ENCODE data around the gene BCAR1. TPM values are rescaled to one million over a fixed set of nuclear protein-coding genes. Genes with fewer than 3 reads are reported as not detected.
"Not testable (repeated sequence)": the region's sequence is repeated elsewhere in the genome, so short reads cannot be mapped to it uniquely, and the experiment has no call there.

The BCAR1 gene
- total RNA-seq, 2 donors from 2014 or later = 46.5 to 65.9 TPM

DNA sequence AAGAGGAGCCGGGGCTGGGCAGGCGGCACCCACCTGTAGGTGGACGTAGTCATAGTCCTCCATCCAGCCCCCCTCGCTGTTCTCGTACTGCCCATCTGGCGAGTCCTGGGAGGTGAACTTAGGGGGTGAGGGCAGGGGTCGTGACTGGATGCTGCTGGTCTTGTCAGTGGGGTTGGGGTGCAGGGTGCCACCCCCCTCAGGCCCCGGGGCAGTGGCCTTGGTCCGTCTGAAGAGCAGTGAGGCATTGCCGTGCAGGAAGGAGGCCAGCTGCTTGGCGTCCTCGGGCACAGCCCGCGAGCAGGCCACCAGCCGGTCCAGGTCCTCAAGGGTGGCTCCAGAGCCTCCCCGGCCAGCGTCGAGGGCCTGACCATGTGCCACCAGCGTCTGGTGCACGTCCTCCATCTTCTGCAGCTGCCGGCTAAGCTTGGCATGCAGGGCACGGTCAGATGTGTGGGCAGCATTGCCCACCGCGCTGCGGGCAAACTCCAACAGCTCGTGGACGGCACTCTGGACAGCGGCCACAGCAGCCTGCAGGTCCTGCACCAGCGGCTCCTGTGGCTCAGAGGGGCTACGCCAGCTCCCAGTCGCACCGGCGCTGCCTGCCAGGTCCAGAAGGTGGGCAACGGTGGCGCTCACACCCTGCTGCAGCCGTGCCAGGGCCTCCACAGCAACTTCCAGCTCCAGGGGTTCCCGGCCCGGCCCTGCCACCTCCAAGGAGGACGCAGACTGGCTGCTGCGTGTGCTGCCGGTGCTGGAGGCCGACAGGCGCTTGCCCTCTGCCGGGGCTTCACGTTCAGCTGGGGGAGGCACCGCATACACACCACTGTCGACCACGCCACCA lies 16.3 kb downstream of the BCAR1 start:
- intact Hi-C loops (cut with DNase I) = loop anchor here (1.0 to 5.0 kb wide), 2 partner anchors 150 to 152 kb away; no protein-coding TSS in a partner anchor
- DNase-seq = no peak
- no peak for ATAC-seq

DNA sequence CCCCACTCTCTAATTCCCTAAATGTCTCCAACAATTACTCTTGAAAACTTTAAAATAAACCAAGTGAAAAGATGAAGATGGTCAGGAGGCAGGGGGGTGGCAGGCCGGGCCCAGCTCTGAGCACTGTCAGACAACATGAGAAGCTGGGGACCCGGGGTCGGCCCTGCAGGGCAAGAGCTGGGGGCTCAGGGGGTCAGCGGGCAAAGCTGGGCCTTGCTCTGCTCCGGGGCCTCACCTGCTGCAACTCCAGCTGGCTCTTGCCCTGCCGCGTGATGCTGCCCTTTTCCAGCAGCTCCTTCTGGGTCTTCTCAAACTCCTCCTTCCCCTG lies 17.8 kb downstream of the BCAR1 start:
- ATAC-seq = no peak
- intact Hi-C loops (cut with DNase I) = loop anchor here in 1 of 2 donors (5.0 kb wide), 1 partner anchor 154 kb away; no protein-coding TSS in a partner anchor
- DNase-seq = no peak

DNA sequence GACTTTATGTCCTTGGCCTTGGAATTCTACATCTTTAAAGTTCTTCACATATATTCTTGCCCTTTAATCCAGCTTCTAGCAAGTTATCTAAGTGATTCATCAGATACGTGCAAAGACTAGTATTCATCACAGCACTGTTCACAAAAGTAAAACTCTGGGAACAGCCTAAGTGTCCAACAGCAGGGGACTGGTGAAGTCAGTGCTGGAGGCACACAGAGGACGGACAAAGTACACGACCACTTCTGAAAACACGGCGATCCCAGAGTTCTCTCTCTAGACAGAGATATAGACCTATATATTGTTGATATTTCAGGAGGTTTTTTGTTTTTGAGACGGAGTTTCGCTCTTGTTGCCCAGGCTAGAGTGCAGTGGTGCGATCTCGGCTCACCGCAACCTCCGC lies 19.9 kb downstream of the BCAR1 start:
- intact Hi-C loops (cut with DNase I) = loop anchor here in 1 of 2 donors (5.0 kb wide), 1 partner anchor 156 kb away; no protein-coding TSS in a partner anchor
- no peak for DNase-seq
- ATAC-seq = no peak

DNA sequence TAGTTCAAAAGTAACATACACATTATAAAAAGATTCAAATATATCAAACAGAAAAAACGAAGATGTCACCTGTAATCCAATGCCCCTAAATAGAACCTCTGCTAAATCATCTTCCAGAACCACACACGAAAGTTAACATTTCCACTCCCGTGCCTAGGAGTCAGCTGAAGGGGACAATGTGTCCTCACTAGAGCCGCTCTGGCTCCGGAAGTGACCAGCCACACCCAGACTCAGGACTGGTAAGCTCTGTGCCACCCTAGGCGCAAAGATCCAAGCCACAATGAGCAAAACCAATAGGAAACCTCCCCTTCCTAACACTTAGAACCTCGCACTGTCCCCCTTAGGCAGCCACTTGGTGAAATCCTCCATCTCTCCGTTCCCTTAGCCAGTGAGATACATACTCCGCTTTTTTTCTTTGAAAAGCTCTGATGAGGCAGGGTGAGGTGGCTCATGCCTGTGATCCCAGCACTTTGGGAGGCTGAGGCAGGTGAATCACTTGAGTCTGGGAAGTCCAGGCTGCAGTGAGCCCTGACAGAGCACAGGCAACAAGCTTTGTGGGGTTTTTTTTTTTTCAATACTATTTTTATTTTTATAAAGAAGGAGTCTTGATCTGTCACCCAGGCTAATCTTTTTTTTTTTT lies 20.8 kb downstream of the BCAR1 start:
- intact Hi-C loops (cut with DNase I) = loop anchor here in 1 of 2 donors (5.0 kb wide), 1 partner anchor 157 kb away; no protein-coding TSS in a partner anchor
- ATAC-seq (peak in 1 of 2 donors; percentile 5), DNase-seq (peak; percentile 45)

DNA sequence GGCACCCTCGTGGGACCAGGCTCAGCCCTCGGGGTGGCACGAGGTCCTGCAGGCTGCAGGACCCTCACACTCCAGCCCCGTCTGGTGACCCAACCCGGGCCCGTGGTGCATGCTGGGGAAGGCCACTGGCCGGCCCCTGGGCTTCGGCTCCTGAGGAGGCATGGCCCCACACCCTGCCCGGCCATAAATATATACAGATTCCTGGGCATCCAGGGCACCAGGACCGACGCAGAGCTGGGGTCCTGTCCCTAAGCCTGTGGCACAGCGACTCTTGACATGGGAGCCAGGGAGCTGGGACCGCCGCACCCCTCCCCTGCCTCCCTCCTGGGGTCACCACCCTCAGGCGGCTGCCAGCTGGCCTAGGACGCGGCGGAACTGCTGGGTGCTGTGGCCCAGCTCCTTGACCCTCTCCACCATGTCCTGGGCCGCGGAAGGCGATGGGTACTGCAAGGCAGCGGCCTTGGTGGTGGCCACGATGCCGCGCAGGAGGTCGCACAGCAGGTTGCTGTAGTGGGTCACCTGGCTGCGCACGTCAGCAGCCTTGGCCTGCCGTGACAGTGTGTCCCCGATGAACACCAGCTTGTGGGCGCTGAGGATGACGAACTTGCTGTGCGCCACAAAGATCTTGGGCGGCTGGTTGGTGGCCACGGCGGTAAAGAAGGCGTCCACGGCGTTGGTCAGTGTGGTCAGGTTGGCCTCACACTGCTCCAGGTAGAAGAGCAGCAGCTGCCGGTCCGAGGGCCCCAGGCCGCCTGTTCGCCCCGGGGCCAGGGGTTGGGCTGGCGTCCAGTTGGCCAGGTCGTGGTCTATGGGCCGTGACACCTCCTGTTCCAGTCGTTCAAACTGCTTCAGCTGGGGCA lies 22.0 kb downstream of the BCAR1 start:
- DNase-seq (peak; percentile 22), ATAC-seq (no peak)
- intact Hi-C loops (cut with DNase I) = loop anchor here in 1 of 2 donors (5.0 kb wide), 1 partner anchor 158 kb away; no protein-coding TSS in a partner anchor

DNA sequence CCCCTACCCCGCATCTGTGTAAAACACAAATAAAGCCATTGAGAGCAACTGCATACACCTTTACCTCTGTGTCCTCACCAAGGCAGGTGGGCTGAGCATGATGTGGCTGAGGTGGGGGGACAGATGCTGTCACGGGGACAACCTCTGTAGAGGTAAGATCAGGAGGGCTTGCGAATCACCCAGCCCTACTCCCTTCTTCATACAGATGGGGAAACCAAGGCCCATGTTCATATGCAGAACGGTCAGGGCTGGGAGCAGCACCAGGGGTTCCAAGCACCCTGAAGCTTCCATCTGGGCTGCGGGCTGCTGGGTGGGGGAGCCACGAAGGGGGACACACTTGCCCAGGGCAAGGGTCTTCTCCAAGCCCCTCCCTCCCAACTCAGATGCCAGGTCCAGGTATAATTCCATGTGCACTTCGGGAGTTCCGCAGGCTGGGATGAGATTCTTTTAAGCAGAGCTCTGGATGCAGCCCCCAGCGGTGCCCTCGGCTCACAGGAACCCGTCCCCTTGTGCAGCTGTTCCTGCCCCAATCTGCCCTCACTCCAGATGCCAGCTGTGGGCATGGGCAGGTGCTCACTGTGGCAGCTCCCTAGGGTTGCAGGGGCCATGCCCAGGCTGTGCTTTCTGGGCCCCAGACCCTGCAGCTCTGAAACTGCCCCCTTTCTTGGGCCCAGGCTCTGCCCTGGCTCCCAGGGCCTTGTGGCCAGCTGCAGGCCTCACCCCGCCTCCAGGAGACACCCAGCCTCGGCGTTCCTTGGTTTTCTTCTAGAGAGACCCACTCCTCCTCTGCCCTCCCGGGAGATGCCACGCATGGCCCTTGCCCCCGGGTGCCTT lies 23.1 kb downstream of the BCAR1 start:
- no peak for DNase-seq
- no peak for ATAC-seq

DNA sequence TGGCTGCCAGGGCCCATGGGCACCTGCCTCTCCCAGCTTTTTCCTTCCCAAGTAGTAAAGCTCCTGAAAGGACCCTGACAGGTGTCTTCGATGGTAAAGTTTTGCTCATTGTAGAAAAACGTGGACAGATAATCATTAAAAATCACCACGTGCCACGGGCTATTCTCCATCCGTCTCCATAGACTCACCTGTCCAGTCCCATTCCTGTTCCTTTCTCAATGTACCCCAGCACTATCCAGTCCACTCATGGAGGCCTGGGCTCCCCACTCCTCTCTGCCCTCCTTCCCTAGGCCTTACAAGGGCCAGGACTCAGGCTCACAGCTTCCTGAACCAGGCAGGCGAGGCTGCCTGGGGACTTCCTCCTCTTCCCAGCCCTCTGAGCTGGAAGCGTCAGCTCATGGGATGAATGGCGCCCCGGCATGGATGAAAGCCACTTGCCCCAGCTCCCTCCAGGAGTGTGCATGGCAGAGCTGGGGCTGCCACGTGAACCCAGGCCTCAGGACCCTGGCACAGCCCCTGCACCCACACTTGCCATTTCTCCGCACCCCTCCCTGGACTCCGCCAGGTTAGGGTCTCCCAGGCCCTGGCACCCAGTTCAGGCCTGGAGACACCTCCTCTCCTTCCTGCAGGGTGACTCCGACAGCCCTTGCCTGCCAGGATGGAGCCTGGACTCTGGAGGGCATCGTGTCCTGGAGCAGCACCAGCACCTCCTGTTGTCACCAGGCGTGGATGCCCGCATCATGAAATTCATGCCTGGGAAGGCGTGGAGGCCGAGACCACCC lies 23.9 kb downstream of the BCAR1 start:
- DNase-seq (peak; percentile 21), ATAC-seq (no peak)
- intact Hi-C loops (cut with DNase I) = no loop called here

More for the DNA sequence above, 23.1 kb downstream of the BCAR1 start:
- intact Hi-C loops (cut with DNase I) = no loop called here

DNA sequence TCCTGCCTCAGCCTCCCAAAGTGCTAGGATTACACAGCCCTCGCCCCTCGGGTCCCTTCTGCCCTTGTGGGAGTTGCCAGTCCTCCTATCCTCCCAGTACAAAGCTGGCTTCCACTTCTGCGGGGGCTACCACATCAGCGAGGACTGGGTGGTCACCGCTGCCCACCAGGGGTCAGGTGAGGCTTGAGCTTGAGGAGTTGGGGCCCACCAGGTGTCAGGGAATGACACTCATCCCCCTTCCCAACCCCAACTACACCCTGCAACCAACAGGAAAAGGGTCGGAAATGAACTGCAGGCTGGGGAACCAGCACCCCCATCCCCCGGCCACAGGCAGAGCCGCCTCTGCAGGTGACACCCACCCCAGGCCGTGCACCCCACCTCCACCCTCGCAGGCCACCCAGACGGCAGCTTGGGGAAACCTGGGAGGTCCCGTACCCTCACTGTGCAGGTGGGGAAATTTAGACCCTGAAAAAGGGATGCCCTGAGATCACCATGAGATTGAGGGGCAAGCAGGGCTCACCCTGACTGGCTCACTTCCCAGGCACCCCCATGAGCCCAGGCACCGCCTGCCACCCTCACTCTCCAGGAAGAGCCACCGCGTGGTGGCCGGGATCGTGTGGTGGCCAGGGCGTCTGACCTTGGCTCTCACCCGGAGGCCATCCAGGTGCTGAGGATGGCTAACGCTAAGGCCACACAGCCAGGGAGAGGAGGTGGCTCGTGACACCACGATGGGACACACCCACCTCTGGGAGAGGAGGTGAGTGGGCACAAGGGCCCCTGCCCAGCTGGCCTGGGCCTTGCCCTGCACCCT lies 24.7 kb downstream of the BCAR1 start:
- DNase-seq (peak; percentile 23), ATAC-seq (no peak)
- intact Hi-C loops (cut with DNase I) = no loop called here

DNA sequence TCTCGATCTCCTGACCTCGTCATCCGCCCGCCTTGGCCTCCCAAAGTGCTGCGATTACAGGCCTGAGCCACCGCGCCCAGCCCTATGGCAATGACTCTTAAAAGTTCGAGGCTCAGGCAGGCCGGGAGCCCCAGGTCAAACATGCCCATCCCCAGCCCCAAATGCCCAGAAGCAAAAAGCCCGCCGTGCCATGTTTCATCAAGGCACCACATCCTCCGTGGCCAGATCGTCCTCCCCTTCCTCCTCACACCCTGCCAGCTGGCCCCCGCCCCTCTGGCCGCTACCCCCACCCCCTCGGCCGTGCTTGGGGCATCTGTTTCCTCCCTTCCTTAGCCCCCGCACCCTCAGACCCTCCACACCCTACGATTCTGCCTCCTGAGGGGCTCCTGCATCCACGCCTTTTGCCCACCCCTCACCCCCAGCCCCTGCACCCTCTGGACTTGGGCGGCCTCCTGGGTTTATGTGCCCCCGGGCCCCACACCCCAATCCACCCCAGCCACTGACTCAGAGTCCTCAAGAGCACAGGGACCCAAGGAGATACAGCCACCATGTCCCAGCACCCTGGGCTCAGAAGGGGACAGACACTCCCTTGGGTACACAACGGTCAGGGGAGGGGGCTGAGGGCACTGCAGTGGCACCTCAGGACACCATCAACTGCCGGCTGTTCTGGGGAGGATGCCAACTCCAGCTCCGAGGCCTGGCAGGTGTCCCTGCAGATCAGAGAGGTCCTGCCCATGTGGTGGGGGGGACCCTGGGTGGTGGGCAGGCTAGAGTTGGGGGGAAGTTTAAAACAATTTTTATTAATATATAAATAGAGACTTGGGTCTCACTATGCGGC lies 25.5 kb downstream of the BCAR1 start:
- DNase-seq (no peak), ATAC-seq (peak in 1 of 2 donors; percentile 1)
- intact Hi-C loops (cut with DNase I) = loop anchor here in 1 of 2 donors (2.0 kb wide), 1 partner anchor 19 kb away; the partner anchor contains the start of gene CTRB2

DNA sequence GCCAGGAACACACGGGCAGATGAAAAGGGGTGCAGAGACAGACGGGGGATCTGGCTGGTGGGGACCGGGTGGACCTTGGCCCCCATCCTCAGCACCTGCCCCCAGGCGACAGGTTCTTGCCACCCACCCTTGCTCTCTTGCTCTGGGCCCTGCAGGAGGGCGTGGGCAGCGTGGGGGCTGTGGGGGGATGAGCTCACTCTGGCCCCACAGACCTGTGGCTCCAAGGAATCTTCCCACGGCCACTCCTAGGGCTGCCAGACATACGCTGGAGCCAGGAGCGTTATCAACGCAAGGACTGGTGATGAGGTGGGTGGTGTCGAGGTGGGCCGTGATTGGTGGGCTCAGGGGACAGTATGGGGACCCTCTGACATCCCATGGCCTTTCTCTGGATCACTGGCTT lies 26.3 kb downstream of the BCAR1 start:
- ATAC-seq (peak; percentile 10 to 13), DNase-seq (no peak)
- intact Hi-C loops (cut with DNase I) = loop anchor here in 1 of 2 donors (2.0 kb wide), 1 partner anchor 18 kb away; the partner anchor contains the start of gene CTRB2

DNA sequence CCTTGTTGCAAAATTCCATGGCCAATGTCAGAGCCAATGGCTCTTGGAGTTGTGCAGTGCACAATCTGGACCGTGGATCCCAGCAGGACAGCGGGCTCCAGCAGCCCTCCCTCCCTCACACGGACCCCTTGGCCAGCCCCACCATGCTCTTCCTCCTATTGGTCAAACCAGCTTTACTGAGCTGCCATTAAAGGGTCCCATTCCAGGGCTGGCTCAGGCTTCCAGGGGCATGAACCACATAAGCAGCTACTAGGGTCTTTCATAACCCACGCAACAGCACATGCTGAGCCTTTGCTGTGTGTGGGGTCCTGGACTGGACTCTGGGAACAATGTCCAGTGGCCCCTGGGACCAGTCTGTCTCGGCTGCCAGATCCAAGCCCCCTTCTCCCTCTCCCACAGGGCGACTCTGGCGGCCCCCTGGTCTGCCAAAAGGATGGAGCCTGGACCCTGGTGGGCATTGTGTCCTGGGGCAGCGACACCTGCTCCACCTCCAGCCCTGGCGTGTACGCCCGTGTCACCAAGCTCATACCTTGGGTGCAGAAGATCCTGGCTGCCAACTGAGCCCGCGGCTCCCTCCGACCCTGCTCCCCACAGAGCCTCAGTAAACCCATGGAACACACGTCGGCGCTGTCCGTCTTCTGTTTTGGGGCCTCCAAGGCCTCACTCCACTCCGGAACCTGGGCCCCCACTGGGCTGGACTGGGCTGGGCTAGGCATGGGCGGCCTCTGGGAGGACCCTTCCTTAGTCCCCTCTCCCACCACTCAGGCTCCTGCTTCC lies 26.9 kb downstream of the BCAR1 start:
- intact Hi-C loops (cut with DNase I) = loop anchor here in 1 of 2 donors (2.0 kb wide), 1 partner anchor 18 kb away; the partner anchor contains the start of gene CTRB2
- ATAC-seq (peak; percentile 10 to 14), DNase-seq (no peak)

DNA sequence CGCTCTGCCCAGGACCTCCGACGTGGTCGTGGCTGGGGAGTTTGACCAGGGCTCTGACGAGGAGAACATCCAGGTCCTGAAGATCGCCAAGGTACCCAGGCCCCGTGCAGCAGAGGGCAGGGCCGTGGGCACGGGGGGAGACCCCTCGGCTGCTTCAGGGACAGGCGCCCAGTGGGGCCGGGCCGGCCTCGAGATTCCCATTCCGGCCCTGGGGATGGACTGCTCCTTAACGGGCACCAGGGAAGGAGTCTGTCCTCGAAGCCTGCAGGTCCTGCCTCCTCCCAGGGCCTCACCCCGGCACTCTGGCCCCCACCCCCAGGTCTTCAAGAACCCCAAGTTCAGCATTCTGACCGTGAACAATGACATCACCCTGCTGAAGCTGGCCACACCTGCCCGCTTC lies 28.3 kb downstream of the BCAR1 start:
- ATAC-seq; intact Hi-C loops (cut with DNase I); DNase-seq: not testable (repeated sequence)

DNA sequence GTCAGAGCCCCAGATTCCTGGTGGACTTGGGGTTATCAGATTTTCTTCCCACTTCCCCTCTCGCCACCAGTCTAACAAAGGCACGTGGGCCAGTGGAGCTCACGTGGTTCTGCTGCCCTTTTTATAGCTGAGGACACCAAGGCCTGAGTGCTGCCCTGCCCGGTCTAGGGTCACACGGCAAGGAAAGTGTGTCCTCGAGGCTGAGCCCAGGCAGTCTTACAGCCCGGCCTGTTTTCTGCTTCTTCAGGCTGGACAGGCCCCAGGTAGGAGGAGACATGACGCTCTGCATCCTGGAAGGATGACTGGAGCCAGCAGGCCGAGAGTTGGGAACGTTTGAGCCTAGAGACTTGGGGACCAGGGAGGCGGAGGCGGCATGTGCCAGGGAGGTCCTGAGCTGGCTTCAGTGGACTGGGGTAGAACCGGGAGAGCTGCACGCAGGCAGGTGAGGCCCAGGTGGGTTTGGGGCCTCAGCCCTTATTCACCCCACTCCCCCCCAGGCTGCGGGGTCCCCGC lies 29.1 kb downstream of the BCAR1 start:
- intact Hi-C loops (cut with DNase I) = no loop called here

DNA sequence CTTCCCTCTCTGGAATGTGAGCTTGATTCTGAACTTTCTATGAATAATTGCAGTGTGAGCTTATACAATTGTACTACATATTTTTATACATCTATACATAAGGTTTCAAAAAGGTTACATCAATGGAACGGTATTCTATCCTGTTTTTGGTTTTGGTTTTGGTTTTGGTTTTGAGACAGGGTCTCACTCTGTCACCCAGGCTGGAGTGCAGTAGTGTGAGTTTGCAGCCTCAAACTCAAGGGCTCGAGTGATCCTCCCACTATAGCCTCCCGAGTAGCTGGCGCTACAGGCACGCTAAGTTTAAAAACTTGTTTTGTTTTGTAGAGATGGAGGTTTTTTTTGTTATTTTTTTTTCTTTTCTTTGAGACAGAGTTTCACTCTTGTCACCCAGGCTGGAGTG lies 31.6 kb downstream of the BCAR1 start:
- DNase-seq (no peak), ATAC-seq (no peak)
- intact Hi-C loops (cut with DNase I) = no loop called here

More for the DNA sequence above, 29.1 kb downstream of the BCAR1 start:
- no peak for ATAC-seq
- DNase-seq = no peak

DNA sequence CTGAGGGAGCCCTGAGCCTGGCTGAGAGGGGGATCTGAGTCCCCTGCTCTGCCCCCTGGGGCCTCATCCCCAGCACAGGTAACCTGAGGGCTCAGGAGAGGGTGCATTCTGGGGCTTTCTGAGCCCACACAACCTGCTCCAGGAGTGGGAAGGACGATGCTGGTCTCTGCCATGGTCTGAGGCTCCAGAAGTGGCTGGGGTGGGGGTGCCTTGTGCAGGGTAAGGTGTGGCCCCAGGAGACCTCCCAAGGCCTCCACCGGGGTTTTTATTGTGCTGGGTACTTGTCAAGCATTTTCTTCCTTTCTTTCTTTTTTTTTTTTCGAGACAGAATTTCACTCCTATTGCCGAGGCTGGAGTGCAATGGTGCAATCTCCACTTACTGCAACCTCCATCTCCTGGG lies 32.3 kb downstream of the BCAR1 start:
- DNase-seq (no peak), ATAC-seq (no peak)
- intact Hi-C loops (cut with DNase I) = no loop called here

Data from left cardiac atrium (tissue), 4 donors.